GM12872 (cell line): ENCODE measurements around the gene HMGCLL1.

Experiments used
- CTCF ChIP-seq: IDR thresholded peaks from 3 replicates; pipeline ENCODE4 v1.5.1; 2011; ENCODE audit warnings: low read depth, mild to moderate bottlenecking, low read length, moderate library complexity; ENCODE audit not compliant: insufficient read depth

The HMGCLL1 gene

DNA sequence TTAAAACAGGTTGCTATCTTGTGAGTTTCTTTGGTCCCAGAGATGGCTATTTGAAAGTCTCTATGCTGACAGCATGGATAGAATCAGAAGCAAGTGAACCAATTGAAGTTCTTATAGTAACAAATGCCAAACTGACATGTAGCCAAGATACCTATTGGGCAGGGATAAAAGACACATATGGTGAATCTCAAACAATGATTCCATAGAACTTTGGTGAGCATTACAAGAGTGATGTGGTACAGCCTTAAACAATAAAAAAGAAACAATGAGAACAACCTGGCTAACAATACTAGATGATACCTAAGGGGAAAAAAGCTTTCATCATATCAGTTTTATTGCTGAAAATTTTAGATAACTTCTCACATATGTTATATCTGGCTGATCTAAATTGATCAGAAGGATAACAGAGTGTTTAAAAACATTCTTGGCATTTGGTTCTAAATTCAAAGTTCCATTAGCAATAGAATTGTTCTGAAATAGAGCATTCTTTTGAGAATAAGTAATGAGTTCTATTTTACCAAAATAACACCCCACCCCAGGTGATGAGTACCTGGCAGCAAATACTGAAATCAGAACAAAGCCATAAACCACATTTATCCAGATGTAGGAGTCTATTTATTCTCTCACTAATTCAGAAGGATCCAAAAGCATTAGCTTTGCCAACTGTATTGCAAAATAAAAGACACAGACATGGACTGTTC is 5.8 kb upstream of the HMGCLL1 start:
- TF ChIP-seq CTCF = no peak

GRCh38 chr6:55576811-55577210 is 2.2 kb downstream of the HMGCLL1 start:
- TF ChIP-seq CTCF = no peak

GRCh38 chr6:55574556-55574955 is 4.4 kb downstream of the HMGCLL1 start:
- TF ChIP-seq CTCF = no peak

DNA sequence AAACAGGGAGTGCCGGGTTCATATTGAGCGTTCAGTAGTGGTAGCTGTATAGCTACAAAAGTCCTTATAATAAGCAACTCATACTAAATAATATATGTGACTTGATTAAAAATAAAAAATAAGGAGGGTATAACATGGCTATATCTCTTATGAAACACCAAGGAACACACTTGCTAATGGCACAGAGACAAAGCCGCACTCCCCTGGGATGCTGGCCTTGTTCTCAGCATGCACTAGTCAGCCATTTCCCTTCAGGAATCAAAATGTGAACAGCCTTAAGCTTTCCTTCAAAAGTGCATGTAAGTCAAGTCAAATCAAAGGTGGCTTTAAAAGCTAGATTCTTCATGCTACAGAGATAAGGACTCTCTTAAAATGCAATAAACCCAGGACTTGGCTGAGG is 9.4 kb downstream of the HMGCLL1 start:
- TF ChIP-seq CTCF = no peak

- TF ChIP-seq CTCF = no peak
Measured at GRCh38 chr6:55568808-55569439, 10.1 kb downstream of the HMGCLL1 start.

- no peak for TF ChIP-seq CTCF
Measured at GRCh38 chr6:55567558-55567957, 11.4 kb downstream of the HMGCLL1 start.

GRCh38 chr6:55566036-55566710 is 12.8 kb downstream of the HMGCLL1 start:
- no peak for TF ChIP-seq CTCF
